ENCODE results near the gene SLC7A6OS.

The SLC7A6OS gene

GRCh38 chr16:68257906-68258800, 52.6 kb downstream of the SLC7A6OS start:
- no peak for DNase-seq (ENCODE audit: low read depth in 4 of 4, low spot score in 1 of 4)

GRCh38 chr16:68257251-68257905, 53.4 kb downstream of the SLC7A6OS start:
- DNase-seq (ENCODE audit: low read depth in 4 of 4, low spot score in 1 of 4): no peak

- DNase-seq (ENCODE audit: low read depth in 4 of 4, low spot score in 1 of 4): no peak
Measured at GRCh38 chr16:68255712-68256111, 55.0 kb downstream of the SLC7A6OS start.

- DNase-seq (ENCODE audit: low read depth in 4 of 4, low spot score in 1 of 4): no peak
Measured at GRCh38 chr16:68253721-68254120, 57.0 kb downstream of the SLC7A6OS start.

GRCh38 chr16:68252383-68252782, 58.4 kb downstream of the SLC7A6OS start:
- DNase-seq (ENCODE audit: low read depth in 4 of 4, low spot score in 1 of 4): no peak

GRCh38 chr16:68251832-68252231, 58.9 kb downstream of the SLC7A6OS start:
- DNase-seq (ENCODE audit: low read depth in 4 of 4, low spot score in 1 of 4): no peak

- DNase-seq (ENCODE audit: low read depth in 4 of 4, low spot score in 1 of 4): no peak
Measured at GRCh38 chr16:68250951-68251350, 59.8 kb downstream of the SLC7A6OS start.

- no peak for DNase-seq (ENCODE audit: low read depth in 4 of 4, low spot score in 1 of 4)
Measured at GRCh38 chr16:68249371-68249770, 61.4 kb downstream of the SLC7A6OS start.

All from stimulated activated CD4-positive, alpha-beta T cell treated with anti-CD3 and anti-CD28 coated beads, Interleukin-1b, Interleukin-23, amount 100 ng/mL, for 24 hours (primary cell).